Testis (tissue), 2 donors: Measurements from ENCODE around the gene GARIN1A.

Source experiments
- CTCF ChIP-seq, 3 experiments: fragments of 450-650 bp in 2 of 3; fragments of 200-600 bp in 1 of 3; sonication (generic) in 1 of 3; IDR thresholded peaks; one replicate each; pipeline ENCODE4 v1.5.1; 2016 to 2019; ENCODE audit warnings: antibody characterized with exemption in 3 of 3, mild to moderate bottlenecking in 2 of 3, moderate library complexity in 1 of 3
- POLR2A ChIP-seq: fragments of 450-650 bp; IDR thresholded peaks from one replicate; pipeline ENCODE4 v1.6.1; 2017; ENCODE audit warnings: antibody characterized with exemption, mild to moderate bottlenecking, moderate library complexity

- TF ChIP-seq CTCF (IDR thresholded peaks at IDR 0.05) (no peak), POLR2A (no peak)
Observed at GRCh38 chr7:128703609-128704241, 31.6 kb downstream of the GARIN1A start.
